GM19193 (cell line): Measurements from ENCODE around the gene EMC7.
A peak's percentile ranks its signal among the peaks of the same experiment; 100 is the strongest.

Experiments used
- POLR2A ChIP-seq: IDR thresholded peaks from 4 replicates; pipeline ENCODE4 v1.6.1; 2011; ENCODE audit not compliant: insufficient read depth, insufficient read length; ENCODE audit errors: extremely low read depth

The EMC7 gene

GRCh38 chr15:34055868-34056595, 45.6 kb downstream of the EMC7 start:
- no peak for TF ChIP-seq POLR2A

- TF ChIP-seq POLR2A = no peak
These were observed 47.5 kb downstream of the EMC7 start for GRCh38 chr15:34054081-34054707.

- TF ChIP-seq POLR2A = no peak
These were observed 52.5 kb downstream of the EMC7 start for GRCh38 chr15:34049112-34049511.

DNA sequence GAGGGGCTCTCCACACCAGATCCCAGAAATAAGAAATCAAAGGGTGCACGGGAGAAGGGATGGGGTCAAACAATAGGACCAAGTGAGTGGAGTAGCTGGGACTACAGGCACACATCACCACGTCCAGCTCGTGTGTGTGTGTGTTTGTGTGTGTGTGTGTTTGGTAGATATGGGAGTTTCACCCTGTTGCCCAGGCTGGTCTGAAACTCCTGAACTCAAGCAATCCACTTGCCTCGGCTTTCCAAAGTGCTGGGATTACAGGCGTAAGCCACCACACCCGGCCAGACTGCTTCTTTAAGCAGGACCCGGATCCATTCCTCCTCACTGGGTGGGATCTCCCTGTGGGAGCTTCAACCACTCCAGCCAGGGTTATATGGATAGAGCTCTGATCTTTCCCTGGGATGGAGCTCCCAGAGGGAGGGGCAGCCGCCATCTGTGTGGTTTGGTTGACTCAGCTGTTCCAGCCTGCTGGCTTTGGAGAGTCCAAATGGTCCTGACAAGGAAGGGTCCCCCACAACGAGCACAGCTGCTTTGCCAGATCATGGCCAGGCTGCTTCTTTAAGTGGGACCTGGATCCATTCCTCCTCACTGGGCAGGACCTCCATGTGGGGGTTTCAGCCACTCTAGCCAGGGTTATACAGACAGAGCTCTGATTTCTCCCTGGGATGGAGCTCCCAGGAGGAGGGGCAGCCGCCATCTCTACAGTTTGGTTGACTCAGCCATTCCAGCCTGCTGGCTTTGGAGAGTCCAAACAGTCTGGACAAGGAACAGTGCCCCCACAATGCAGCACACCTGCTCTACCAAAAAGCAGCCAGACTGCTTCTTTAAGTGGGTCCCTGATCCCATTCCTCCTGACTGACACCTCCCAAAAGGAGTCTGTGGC, 53.5 kb downstream of the EMC7 start:
- no peak for TF ChIP-seq POLR2A

- TF ChIP-seq POLR2A = no peak
These were observed 55.1 kb downstream of the EMC7 start for GRCh38 chr15:34046471-34047145.

- no peak for TF ChIP-seq POLR2A
These were observed 57.8 kb downstream of the EMC7 start for GRCh38 chr15:34043813-34044212.

- no peak for TF ChIP-seq POLR2A
These were observed 58.3 kb downstream of the EMC7 start for GRCh38 chr15:34043391-34043790.

DNA sequence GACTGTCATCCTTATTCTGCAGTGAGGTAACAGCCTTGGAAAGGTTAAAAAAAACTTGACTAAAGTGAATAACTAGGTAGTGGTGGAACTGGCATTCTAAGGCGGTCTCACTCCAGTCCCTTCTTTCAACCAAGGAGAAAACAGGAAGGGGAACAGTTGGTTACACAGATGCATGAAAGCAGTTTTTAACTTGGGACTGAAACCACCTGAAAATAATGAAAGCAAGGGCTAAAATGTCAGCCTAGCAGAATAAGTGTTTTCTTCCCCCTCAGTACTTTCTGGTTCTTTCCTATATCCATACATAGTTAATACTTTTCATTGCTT, 61.9 kb downstream of the EMC7 start:
- no peak for TF ChIP-seq POLR2A

- TF ChIP-seq POLR2A = no peak
These were observed 62.5 kb downstream of the EMC7 start, which contains the start of gene AVEN for GRCh38 chr15:34038871-34039789. Gene AVEN, minus strand, starts transcription at chr15:34039204. Its CDS starts 158 bp downstream, at chr15:34039046.

DNA sequence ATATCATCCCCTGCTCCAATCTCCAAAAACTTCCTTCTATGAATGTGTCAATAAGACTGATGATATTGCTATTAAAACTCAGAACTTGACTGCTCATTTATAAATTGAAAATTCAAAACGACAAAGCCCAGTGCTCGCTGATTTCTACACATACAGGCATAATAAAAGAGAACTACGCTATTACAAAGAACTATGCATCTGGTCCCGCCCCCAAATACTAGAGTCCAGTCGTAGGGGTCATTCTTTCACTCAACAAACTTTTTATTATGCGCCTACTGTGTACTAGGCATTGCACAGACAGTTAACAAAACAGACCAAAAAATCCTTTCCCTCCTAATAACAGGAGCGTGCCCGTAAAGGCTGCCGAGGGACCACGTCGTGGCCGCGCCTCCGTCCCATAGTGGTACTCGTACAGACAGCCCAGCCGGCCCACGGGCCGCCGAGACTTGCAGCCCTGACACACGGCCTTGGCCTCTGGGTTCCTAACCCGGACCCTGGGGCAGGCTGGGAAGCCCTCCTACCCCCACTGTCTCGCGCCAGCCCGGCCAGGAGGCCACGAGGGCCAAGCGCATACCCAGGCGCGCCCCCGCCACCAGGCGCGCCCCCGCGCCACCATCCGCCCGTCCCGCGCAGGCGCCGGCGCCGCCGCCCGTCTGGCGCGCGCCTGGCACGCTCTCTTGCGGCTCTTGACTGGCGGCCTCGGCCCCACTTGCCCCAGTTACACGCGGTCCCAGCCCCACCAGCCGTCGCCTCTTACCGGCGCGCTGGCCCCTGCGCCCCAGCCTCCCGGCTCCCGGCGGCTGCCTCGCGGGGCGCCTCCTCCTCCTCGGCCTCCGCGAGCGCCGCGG, 63.4 kb downstream of the EMC7 start:
- peak; percentile 84 for TF ChIP-seq POLR2A
